GM12878 (cell line): ENCODE results near the gene GRXCR2. TPM values are rescaled to one million over a fixed set of nuclear protein-coding genes. Genes with fewer than 3 reads are reported as not detected.

Source experiments
- ATAC-seq: fragments of 200-7000 bp; cut with Tn5 transposase; 3 replicates; pipeline ENCODE4 v1.9.1; 2020; ENCODE audit warnings: mild to moderate bottlenecking, moderate library complexity
- BruUV-seq: library from RNA; stranded (reverse); fragments of 400-500 nt; replicated peaks from 2 replicates; lab custom pipeline; 2021; lab: Mats Ljungman, UMichigan
- CTCF ChIA-PET: fragments of 300-600 bp; sonication (Branson Sonifier 250); formaldehyde crosslinking; extraction: SDS; loops from one replicate; lab custom pipeline; 2021; ENCODE audit warnings: inconsistent platforms; lab: Yijun Ruan, JAX
- POLR2A ChIA-PET: fragments of 350-600 bp; formaldehyde crosslinking; extraction: SDS; loops from one replicate; lab custom pipeline; 2021; ENCODE audit warnings: inconsistent platforms; lab: Charles Lee
- RAD21 ChIA-PET: fragments of 300-600 bp; sonication (Branson Sonifier 250); formaldehyde crosslinking; loops from one replicate; lab custom pipeline; 2023; ENCODE audit warnings: antibody characterized with exemption; ENCODE audit not compliant: unreplicated experiment; lab: Charles Lee
- SMC1A ChIA-PET: fragments of 300-600 bp; sonication (Branson Sonifier 250); formaldehyde crosslinking; loops from one replicate; lab custom pipeline; 2023; ENCODE audit not compliant: unreplicated experiment, uncharacterized antibody; lab: Charles Lee
- DNase-seq: peaks from one replicate; pipeline ENCODE4 v3.0.0-alpha.2; 2011; ENCODE audit warnings: low read depth, low spot score
- FAIRE-seq: peaks from 3 replicates; lab custom pipeline; 2011; peaks lifted over from hg19 to GRCh38; lab: Jason Lieb, UNC
- H2AFZ ChIP-seq: 2 replicates; pipeline ENCODE4 v1.6.0; 2011; ENCODE audit warnings: low read depth, low read length, control low read depth; ENCODE audit not compliant: control insufficient read depth
- H3K27ac ChIP-seq: 2 replicates; pipeline ENCODE4 v1.5.1; 2011; ENCODE audit warnings: control low read depth; ENCODE audit not compliant: control insufficient read depth, insufficient read depth
- H3K27me3 ChIP-seq, 2 experiments: replicated peaks in 1 of 2; 2 replicates each; pipeline versions ENCODE4 v1.6.0 to v1.6.1; 2011; ENCODE audit warnings: low read length in 1 of 2; ENCODE audit not compliant: control insufficient read depth in 2 of 2, insufficient read depth in 2 of 2
- H3K36me3 ChIP-seq, 2 experiments: 2 replicates each; pipeline ENCODE4 v1.5.1; 2011; ENCODE audit warnings: low read length in 1 of 2; ENCODE audit not compliant: control insufficient read depth in 2 of 2, insufficient read depth in 2 of 2
- H3K4me1 ChIP-seq: 2 replicates; pipeline ENCODE4 v1.6.1; 2011; ENCODE audit warnings: mild to moderate bottlenecking, low read length, moderate library complexity, mixed read lengths; ENCODE audit not compliant: control insufficient read depth, insufficient read depth
- H3K4me2 ChIP-seq: 2 replicates; pipeline ENCODE4 v1.6.0; 2011; ENCODE audit warnings: control low read depth; ENCODE audit not compliant: control insufficient read depth, insufficient read depth
- H3K4me3 ChIP-seq: fragments of 200-600 bp; sonication (generic); 2 replicates; pipeline ENCODE4 v1.5.1; 2016
- H3K79me2 ChIP-seq: 2 replicates; pipeline ENCODE4 v1.6.0; 2011; ENCODE audit warnings: low read length; ENCODE audit not compliant: control insufficient read depth, insufficient read depth
- H3K9ac ChIP-seq: 2 replicates; pipeline ENCODE4 v1.8.0; 2011; ENCODE audit warnings: low read length, control low read depth, mixed read lengths; ENCODE audit not compliant: control insufficient read depth, insufficient read depth
- H3K9me3 ChIP-seq: replicated peaks from 3 replicates; pipeline ENCODE4 v1.5.1; 2011; ENCODE audit warnings: mild to moderate bottlenecking, low read length; ENCODE audit not compliant: control insufficient read depth, insufficient read depth
- H4K20me1 ChIP-seq: 2 replicates; pipeline ENCODE4 v1.6.0; 2011; ENCODE audit not compliant: control insufficient read depth, insufficient read depth
- BCLAF1 ChIP-seq: fragments of 450-650 bp; IDR thresholded peaks from 2 replicates; pipeline ENCODE4 v1.6.1; 2017; ENCODE audit warnings: antibody characterized with exemption, mild to moderate bottlenecking, moderate library complexity
- CEBPB ChIP-seq, 2 experiments: fragments of 150-350 bp in 1 of 2; IDR thresholded peaks; 2 replicates each; pipeline ENCODE4 v1.6.1; 2012 to 2014; ENCODE audit warnings: low read depth in 2 of 2, low read length in 2 of 2, borderline replicate concordance in 1 of 2, inconsistent platforms in 1 of 2
- POLR2AphosphoS2 ChIP-seq: IDR thresholded peaks from 2 replicates; pipeline ENCODE4 v1.6.1; 2011; ENCODE audit warnings: low read depth, mild to moderate bottlenecking, low read length, improper control_type of control experiment, moderate library complexity
- ZNF207 ChIP-seq: fragments of 450-650 bp; IDR thresholded peaks from 2 replicates; pipeline ENCODE4 v1.6.1; 2014; ENCODE audit warnings: antibody characterized with exemption, mild to moderate bottlenecking, borderline replicate concordance
- in situ Hi-C: fragments of 300-500 bp; cut with MboI; formaldehyde crosslinking; loops from 9 replicates; pipeline ENCODE4 v1.14.3; 2018; ENCODE audit warnings: mixed read lengths
- intact Hi-C: fragments of 100-400 bp; cut with micrococcal nuclease; formaldehyde crosslinking; loops from one replicate; pipeline ENCODE4 v1.14.2; 2022; ENCODE audit not compliant: unreplicated experiment
- polyA plus RNA-seq, 11 experiments: library from polyadenylated mRNA; depleted of rRNA in 4 of 11; unstranded in 6 of 11; stranded (reverse) in 5 of 11; fragments of >200 nt; fragmentation: Nextera tagmentation in 4 of 11; fragmentation: Illumina TruSeq in 1 of 11; extraction: Ambion mirVana in 4 of 11; extraction: Trizol in 1 of 11; gene quantifications; 1 replicate in 1 of 11; 2 replicates in 10 of 11; pipeline versions ENCODE4 v1.2.1 to v1.2.3, GENCODE V29; 2011 to 2016; ENCODE audit warnings: inconsistent platforms in 2 of 11, missing spikeins in 2 of 11, low read depth in 1 of 11
- total RNA-seq, 4 experiments: library from RNA; depleted of rRNA in 3 of 4; stranded (reverse); fragments of >200 nt in 3 of 4; fragmentation: Illumina TruSeq in 1 of 4; extraction: Trizol in 1 of 4; gene quantifications; 2 replicates each; pipeline versions ENCODE4 v1.2.1 to v1.2.3, GENCODE V29; 2013 to 2021
- TF ChIP-seq, protein P1 (sequence below): fragments of 450-650 bp; IDR thresholded peaks from 2 replicates; pipeline ENCODE4 v1.6.1; 2016; ENCODE audit warnings: mild to moderate bottlenecking, moderate library complexity, borderline replicate concordance
- TF ChIP-seq, protein P2 (sequence below): fragments of 450-650 bp; IDR thresholded peaks from 2 replicates; pipeline ENCODE4 v1.6.1; 2017; ENCODE audit warnings: mild to moderate bottlenecking, low read depth, inconsistent platforms; ENCODE audit not compliant: poor library complexity, severe bottlenecking

The GRXCR2 gene
- total and polyA plus RNA-seq, 10 of the 15 experiments (the other 5 are each of a cell fraction or from before 2014, with no cell fraction given), result not detected

- Histone ChIP-seq H3K9ac (no peak overlapping the region), H3K27ac (no peak overlapping the region), H3K4me3 (no peak overlapping the region), H4K20me1 (no peaks in the 10 kb centered on the region), H3K4me1 (no peaks in the 10 kb centered on the region), H2AFZ (no peak overlapping the region), H3K4me2 (no peak overlapping the region), H3K27me3 (no peaks in the 10 kb centered on the region; a peak in 2 of 4 replicates), H3K36me3 (no peaks in the 10 kb centered on the region), H3K79me2 (no peaks in the 10 kb centered on the region), H3K9me3 (no peaks in the 10 kb centered on the region)
- ChIA-PET CTCF (interaction anchor here (0.7 to 1.0 kb wide), 2 partner anchors 15 to 301 kb away, joined by 3 read pairs; no protein-coding TSS in a partner anchor), RAD21 (interaction anchor here (1.0 kb wide), 1 partner anchor 148 kb away, joined by 3 read pairs; no protein-coding TSS in a partner anchor), SMC1A (interaction anchor here (1.7 kb wide), 1 partner anchor 148 kb away, joined by 3 read pairs; no protein-coding TSS in a partner anchor), POLR2A (no interaction called here)
- no TSS peak for BruUV-seq
- DNase-seq (no peak), FAIRE-seq (no peak), ATAC-seq (no peak)
- TF ChIP-seq CEBPB (IDR thresholded peaks at IDR 0.05; ENCODE audit: borderline replicate concordance in 1 of 2, low read depth in 2 of 2, low read length in 2 of 2), result no peak
- TF ChIP-seq, protein P1, sequence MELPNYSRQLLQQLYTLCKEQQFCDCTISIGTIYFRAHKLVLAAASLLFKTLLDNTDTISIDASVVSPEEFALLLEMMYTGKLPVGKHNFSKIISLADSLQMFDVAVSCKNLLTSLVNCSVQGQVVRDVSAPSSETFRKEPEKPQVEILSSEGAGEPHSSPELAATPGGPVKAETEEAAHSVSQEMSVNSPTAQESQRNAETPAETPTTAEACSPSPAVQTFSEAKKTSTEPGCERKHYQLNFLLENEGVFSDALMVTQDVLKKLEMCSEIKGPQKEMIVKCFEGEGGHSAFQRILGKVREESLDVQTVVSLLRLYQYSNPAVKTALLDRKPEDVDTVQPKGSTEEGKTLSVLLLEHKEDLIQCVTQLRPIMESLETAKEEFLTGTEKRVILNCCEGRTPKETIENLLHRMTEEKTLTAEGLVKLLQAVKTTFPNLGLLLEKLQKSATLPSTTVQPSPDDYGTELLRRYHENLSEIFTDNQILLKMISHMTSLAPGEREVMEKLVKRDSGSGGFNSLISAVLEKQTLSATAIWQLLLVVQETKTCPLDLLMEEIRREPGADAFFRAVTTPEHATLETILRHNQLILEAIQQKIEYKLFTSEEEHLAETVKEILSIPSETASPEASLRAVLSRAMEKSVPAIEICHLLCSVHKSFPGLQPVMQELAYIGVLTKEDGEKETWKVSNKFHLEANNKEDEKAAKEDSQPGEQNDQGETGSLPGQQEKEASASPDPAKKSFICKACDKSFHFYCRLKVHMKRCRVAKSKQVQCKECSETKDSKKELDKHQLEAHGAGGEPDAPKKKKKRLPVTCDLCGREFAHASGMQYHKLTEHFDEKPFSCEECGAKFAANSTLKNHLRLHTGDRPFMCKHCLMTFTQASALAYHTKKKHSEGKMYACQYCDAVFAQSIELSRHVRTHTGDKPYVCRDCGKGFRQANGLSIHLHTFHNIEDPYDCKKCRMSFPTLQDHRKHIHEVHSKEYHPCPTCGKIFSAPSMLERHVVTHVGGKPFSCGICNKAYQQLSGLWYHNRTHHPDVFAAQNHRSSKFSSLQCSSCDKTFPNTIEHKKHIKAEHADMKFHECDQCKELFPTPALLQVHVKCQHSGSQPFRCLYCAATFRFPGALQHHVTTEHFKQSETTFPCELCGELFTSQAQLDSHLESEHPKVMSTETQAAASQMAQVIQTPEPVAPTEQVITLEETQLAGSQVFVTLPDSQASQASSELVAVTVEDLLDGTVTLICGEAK, result no peak
- no peak for TF ChIP-seq ZNF207
- TF ChIP-seq BCLAF1, result no peak
- TF ChIP-seq, protein P2, sequence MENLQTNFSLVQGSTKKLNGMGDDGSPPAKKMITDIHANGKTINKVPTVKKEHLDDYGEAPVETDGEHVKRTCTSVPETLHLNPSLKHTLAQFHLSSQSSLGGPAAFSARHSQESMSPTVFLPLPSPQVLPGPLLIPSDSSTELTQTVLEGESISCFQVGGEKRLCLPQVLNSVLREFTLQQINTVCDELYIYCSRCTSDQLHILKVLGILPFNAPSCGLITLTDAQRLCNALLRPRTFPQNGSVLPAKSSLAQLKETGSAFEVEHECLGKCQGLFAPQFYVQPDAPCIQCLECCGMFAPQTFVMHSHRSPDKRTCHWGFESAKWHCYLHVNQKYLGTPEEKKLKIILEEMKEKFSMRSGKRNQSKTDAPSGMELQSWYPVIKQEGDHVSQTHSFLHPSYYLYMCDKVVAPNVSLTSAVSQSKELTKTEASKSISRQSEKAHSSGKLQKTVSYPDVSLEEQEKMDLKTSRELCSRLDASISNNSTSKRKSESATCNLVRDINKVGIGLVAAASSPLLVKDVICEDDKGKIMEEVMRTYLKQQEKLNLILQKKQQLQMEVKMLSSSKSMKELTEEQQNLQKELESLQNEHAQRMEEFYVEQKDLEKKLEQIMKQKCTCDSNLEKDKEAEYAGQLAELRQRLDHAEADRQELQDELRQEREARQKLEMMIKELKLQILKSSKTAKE, result no peak
- TF ChIP-seq POLR2AphosphoS2, result no peak
- in situ Hi-C loops (loop anchor here (5.0 kb wide), 1 partner anchor 1628 kb away; no protein-coding TSS in a partner anchor), intact Hi-C loops (no loop called here)
Observed at GRCh38 chr5:145829708-145830361, 43.0 kb downstream of the GRXCR2 start.
